ENCODE data around the gene RHO.

Gene RHO

GRCh38 chr3:129555616-129556357, 27.3 kb downstream of the RHO start:
- no peak for DNase-seq (ENCODE audit: low read depth, low spot score)
- no peak overlapping the region for H3K4me3 ChIP-seq (ENCODE audit: low read length)

DNA sequence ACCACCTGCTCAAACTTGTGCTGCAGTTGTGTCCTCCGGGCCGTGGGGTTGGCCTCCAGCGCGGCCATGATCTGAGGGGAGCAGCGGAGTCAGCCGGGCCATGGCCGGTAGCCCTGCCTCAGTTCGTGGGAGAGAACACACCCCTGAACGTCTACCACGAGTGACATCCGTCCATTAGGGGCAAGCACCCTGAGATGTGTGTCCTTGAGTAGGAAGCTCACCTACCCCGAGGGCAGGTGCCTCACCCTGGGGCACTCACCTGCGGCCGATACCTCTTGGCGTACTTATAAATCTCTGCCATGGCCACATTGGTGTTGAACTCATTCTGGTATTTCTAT, 27.9 kb downstream of the RHO start:
- no peak for DNase-seq (ENCODE audit: low read depth, low spot score)
- H3K4me3 ChIP-seq (ENCODE audit: low read length): no peak overlapping the region

GRCh38 chr3:129556890-129557547, 28.6 kb downstream of the RHO start:
- no peak for DNase-seq (ENCODE audit: low read depth, low spot score)

DNA sequence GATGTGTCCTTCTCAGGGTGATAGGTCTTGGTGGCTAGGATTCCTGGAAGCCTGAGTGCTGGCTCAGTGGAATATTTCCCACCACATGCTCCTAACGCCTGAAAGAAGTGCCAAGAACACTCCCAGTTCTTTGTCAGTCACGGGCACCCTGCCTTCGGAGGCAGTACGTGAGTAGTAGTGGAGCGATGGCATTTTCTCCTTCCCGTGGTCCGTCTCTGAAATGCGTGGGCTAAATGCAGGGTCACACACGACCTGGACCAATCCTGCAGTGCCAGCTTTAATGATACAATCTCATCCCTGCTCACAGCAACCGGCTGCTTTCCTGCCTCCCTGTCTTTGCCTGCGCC, 29.1 kb downstream of the RHO start:
- no peak for DNase-seq (ENCODE audit: low read depth, low spot score)
- no peak overlapping the region for H3K4me3 ChIP-seq (ENCODE audit: low read length)

More at GRCh38 chr3:129556890-129557547, 28.6 kb downstream of the RHO start:
- H3K4me3 ChIP-seq (ENCODE audit: low read length): no peak overlapping the region

DNA sequence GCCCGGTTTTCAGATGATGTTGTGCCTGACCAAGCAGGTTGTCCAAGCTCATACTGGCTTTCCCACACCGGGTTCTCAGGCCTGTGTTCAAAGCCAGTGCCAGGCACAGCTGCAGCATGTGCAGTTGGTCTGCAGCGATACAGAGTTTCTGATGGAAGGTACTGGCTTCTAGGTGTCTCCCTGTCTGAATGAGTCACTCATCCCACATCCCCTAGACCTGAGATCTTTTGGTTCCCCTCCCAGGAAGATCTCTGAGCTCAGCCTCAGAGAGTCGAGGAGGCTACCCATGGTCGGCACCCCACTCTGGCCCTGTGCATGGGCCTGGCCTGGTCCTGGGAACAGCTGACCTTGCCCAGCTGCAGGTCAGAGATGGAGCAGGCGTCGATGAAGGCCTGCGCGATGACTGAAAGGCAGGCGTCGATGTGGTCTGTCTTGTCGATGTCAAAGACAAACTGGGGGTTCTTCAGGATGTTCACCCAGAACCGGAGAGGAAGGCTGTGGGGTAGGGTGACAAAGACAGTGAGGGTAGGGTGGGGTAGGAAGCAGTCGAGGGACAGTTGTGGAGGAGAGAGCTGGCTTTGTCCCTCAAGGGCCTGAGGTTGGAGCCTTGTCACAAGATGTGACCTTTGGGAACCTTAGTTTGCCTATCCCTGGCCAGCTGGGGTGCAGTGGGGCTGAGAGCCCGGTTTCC, 29.8 kb downstream of the RHO start:
- DNase-seq (ENCODE audit: low read depth, low spot score): no peak
- H3K4me3 ChIP-seq (ENCODE audit: low read length): no peak overlapping the region

- H3K4me3 ChIP-seq (ENCODE audit: low read length): no peak overlapping the region
- DNase-seq (ENCODE audit: low read depth, low spot score): no peak
Measured at GRCh38 chr3:129558772-129559564, 30.5 kb downstream of the RHO start.

DNA sequence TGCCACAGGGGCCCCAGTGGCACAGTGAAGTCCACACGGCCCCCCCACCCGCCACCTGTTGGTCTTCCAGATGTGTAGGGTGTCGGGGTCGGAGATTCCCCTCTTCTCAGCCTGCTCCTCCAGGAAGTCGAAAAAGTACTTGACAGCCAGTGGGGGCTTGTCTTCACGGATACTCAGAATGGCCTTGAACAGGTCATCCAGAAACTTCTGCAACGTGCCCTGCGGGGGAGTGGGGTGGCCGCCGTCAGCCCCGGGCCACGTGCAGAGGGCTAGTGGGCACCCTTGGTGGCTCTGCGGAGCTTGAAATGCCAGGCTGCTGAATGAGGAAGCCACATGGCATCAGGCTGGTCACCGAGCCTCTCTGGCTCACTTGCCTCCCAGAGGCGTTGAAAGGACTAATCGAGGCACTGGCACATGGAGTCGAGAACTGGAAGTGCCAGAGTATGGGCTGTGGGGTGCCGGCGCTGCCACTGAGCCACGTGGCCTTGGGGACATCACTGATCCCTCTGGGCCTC, 31.2 kb downstream of the RHO start:
- H3K4me3 ChIP-seq (ENCODE audit: low read length): no peak overlapping the region
- DNase-seq (ENCODE audit: low read depth, low spot score): no peak

DNA sequence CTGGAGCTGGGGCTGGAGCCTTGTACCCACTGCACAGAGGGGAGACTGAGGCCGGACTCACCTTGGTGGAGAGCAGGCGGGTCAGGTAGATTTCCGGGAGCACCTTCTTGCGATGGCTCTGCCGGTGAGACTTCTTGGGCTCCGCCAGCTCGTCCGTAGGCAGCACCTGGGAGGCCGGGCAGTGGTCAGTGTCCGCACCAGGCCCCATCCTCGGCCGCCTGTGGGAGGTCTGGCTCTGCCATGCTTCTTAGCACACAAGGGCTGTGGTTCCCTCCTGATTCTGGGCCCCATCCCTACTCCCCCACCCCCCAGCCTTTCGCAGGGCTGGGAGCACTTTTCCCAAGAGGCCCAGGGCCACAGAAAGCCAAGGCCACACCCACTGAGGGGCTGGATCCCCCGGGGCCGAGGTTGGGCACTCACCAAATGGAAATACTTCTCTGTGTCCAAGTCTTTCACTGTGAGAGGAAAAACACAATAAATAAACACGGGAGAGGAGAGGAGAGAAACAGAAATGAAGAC, 31.9 kb downstream of the RHO start:
- DNase-seq (ENCODE audit: low read depth, low spot score): no peak
- no peak overlapping the region for H3K4me3 ChIP-seq (ENCODE audit: low read length)

DNA sequence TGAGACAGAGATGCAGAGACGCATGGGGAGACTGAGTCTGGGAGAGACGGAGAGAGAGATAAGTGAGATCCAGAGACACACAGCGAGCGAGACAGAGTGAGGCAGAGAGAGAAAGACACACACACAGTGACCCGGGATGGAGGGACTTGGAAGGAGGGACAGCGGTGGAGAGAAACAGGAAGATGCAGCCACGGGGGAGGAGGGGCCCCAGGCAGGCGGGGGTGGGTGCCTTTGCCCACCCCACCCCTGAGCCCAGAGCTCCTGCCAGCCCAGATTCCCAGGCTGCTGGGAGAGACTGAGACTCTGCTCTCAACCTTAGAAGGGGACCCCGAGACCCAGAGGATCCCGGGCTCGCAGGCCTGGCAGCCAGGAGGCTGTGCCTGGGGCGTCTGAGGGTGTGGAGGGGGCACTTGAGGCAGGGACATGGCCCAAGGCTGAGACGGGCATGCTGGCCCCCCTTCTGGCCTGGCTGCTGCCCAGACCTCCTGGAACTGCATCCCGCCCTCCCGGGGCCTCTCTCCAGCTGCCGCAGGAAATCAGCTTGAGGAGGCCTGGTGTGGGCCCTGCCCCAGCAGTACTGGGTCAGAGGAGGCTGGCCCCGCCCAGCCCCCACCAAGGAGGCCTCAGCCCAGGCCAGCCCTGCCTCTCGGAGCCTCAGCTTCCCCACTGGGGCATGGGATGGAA, 32.6 kb downstream of the RHO start:
- DNase-seq (ENCODE audit: low read depth, low spot score): no peak
- no peak overlapping the region for H3K4me3 ChIP-seq (ENCODE audit: low read length)

DNA sequence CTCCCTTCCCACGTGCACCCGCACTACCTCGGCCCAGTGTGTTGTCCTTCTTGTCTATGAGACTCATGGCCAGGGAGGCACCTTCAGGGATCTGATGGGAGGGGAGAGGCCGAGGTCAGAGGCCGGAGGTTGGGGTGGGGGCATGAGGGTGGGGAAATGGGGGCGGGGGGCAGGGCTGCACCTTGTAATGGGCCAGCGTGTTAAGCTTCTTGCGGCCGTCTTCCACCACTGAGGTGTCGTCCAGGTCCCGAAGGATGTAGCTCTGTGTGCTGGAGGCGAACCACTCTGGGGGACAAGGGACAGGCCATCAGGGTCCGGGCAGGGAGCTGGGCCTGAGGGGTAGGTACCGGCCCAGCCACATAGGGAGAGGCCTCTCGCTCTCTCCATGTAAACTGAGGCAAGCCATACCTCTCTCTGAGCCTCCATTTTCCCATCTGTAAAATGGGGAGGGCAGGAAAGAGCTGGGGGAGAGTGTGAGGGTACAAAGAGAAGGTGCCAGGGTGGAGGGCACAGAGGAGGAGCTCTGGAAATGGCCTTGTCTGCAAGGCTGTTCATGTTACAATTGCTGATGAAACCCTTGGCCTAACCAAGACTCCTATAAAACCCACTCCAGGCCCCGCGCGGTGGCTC, 33.3 kb downstream of the RHO start:
- no peak overlapping the region for H3K4me3 ChIP-seq (ENCODE audit: low read length)
- DNase-seq (ENCODE audit: low read depth, low spot score): no peak

- no peak for DNase-seq (ENCODE audit: low read depth, low spot score)
- H3K4me3 ChIP-seq (ENCODE audit: low read length): no peak overlapping the region
Measured at GRCh38 chr3:129562803-129563202, 34.4 kb downstream of the RHO start.

DNA sequence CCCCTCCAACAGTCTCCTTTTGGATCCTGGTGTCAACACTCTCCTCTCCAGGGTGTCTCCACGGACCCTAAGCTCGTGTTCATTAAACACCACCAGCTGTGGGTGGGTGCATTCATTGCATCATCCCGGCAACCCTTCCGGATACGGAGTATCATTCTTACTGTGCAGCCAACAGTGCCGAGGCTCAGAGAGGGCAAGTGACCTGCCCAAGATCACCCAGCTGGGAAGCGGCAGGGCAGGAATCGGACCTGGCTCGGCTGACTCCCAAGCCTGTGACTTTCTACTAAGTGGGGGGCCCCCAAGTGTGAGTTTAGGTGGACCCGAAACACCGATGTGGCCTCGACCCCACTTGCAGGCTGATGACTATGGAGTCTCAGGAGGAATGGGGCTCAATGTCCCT, 34.9 kb downstream of the RHO start:
- H3K4me3 ChIP-seq (ENCODE audit: low read length): no peak overlapping the region
- DNase-seq (ENCODE audit: low read depth, low spot score): no peak

DNA sequence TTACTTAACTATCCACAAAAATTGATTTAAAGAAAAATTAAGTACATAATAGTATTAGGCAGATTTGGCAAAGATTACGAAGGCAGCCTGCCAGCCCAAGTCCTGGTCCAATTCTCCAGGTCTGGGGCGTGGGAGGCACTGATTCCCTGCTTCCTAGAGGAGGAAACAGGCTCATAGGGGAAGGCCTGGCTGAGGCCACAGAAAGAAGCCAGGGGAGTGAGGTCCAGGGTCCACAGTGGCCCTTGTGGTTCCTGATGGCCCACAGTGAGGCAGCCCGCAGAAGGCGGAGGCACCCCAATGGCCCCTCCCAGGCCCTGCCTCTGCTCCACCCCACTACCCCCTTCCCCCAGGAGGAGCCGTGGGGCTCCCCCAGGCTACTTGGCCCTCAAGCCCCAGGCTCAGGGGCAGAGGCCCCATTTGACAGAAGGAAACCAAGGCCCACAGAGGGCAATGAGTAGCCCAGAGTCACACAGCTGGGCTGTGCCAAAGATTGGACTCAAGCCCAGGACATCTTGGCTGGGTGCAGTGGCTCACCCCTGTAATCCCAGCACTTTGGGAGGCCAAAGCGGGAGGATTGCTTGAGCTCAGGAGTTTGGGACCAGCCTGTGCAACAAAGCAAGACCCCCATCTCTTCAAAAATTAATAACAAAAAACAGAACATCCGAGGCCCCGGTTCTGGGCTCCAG, 35.6 kb downstream of the RHO start:
- no peak for DNase-seq (ENCODE audit: low read depth, low spot score)
- H3K4me3 ChIP-seq (ENCODE audit: low read length): no peak overlapping the region

DNA sequence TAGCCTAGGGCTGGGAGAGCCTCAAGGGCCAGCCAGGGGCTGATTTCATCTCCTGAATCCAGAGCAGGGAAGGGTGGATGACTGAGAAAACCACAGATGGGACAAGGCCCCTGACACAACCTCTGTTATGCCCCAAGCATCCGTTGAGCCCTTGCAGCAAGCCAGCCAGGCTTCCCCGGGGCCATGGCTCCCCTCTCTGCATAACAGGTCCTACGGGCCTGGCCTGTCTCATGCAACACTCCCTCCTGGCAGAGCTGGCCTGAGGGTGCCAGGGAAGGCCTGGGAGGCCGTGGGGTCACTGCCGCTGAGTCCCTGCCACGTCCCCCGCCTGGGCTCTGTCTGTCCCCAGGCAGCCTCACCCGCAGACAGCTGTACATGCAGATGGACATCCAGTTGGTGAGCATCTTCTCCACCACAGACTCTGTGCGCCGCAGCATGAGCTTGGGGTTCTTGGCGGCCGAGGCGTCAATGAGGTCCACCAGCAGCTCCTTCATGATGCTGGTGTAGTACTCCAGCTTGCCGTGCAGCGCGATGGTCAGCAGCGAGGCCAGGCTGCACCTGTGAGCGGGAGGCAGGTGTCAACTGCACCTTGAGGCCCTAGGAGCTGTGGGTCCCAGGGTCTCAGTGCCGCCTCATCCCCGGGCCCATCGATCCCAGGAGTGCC, 36.7 kb downstream of the RHO start:
- H3K4me3 ChIP-seq (ENCODE audit: low read length): no peak overlapping the region
- no peak for DNase-seq (ENCODE audit: low read depth, low spot score)

GRCh38 chr3:129565902-129566301, 37.5 kb downstream of the RHO start:
- no peak for DNase-seq (ENCODE audit: low read depth, low spot score)
- no peak overlapping the region for H3K4me3 ChIP-seq (ENCODE audit: low read length)

GRCh38 chr3:129567176-129567705, 38.8 kb downstream of the RHO start:
- DNase-seq (ENCODE audit: low read depth, low spot score): no peak
- H3K4me3 ChIP-seq (ENCODE audit: low read length): no peak overlapping the region

DNA sequence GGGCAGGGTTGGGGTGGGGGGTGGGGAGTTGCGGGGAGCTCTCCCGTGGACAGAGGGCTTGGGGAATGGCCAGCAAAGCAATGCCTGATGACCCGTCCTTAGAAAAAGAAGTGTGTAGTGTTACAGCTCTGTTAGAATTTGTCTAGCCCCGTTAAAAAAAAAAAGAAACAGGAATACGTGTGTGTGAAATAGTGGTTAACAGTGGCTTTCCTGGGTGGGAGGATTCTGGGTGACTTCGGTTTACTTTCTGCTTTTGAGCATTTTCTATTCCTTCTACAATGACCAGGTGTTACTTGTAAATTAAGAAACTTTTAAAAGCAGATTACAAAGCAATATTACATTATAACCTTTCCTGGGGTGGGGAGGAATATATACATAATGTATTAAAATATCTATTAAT, 39.5 kb downstream of the RHO start:
- no peak overlapping the region for H3K4me3 ChIP-seq (ENCODE audit: low read length)
- no peak for DNase-seq (ENCODE audit: low read depth, low spot score)
